NK-92 (cell line): ENCODE data around the gene MATN4.
"Not testable (repeated sequence)": the region's sequence is repeated elsewhere in the genome, so short reads cannot be mapped to it uniquely, and the experiment has no call there.

Source experiments
- DNase-seq: peaks from one replicate; lab custom pipeline; 2025; ENCODE audit not compliant: unreplicated experiment; lab: John Stamatoyannopoulos, UW

The MATN4 gene

GRCh38 chr20:45308117-45308778, at the start of gene MATN4:
MATN4 (minus strand) TSS chr20:45308299; CDS start chr20:45305582, 2,717 bp downstream.
- no peak for DNase-seq

GRCh38 chr20:45355209-45356084, 47.3 kb upstream of the MATN4 start:
- no peak for DNase-seq

GRCh38 chr20:45354423-45355208, 46.5 kb upstream of the MATN4 start:
- DNase-seq: no peak

- no peak for DNase-seq
Observed at GRCh38 chr20:45353746-45354145, 45.6 kb upstream of the MATN4 start.

GRCh38 chr20:45352729-45353128, 44.6 kb upstream of the MATN4 start:
- no peak for DNase-seq

- not testable (repeated sequence) for DNase-seq
Observed at GRCh38 chr20:45350795-45351194, 42.7 kb upstream of the MATN4 start.

- DNase-seq: no peak
Observed at GRCh38 chr20:45350217-45350616, 42.1 kb upstream of the MATN4 start.

GRCh38 chr20:45347936-45348778, 40.1 kb upstream of the MATN4 start, which contains the start of gene SDC4:
SDC4 (minus strand) TSS chr20:45348424; CDS start chr20:45348384, 40 bp downstream.
- DNase-seq: no peak

- DNase-seq: no peak
Observed at GRCh38 chr20:45347297-45347935, 39.3 kb upstream of the MATN4 start.

GRCh38 chr20:45346851-45347250, 38.8 kb upstream of the MATN4 start:
- DNase-seq: no peak

- DNase-seq: no peak
Observed at GRCh38 chr20:45346291-45346718, 38.2 kb upstream of the MATN4 start.

- no peak for DNase-seq
Observed at GRCh38 chr20:45345104-45345936, 37.2 kb upstream of the MATN4 start.

- DNase-seq: no peak
Observed at GRCh38 chr20:45344168-45344860, 36.2 kb upstream of the MATN4 start.

GRCh38 chr20:45343532-45344167, 35.6 kb upstream of the MATN4 start:
- DNase-seq: no peak

GRCh38 chr20:45342855-45343531, 34.9 kb upstream of the MATN4 start:
- no peak for DNase-seq

- DNase-seq: no peak
Observed at GRCh38 chr20:45341939-45342854, 34.1 kb upstream of the MATN4 start.
